GM23338 (cell line): ENCODE results near the gene SLC22A3. TPM values are rescaled to one million over a fixed set of nuclear protein-coding genes. Genes with fewer than 3 reads are reported as not detected.

Experiments used
- ATAC-seq: fragments of 200-7000 bp; cut with Tn5 transposase; 3 replicates; pipeline ENCODE4 v1.9.1; 2020
- DNase-seq: peaks from one replicate; pipeline ENCODE4 v3.0.0-alpha.2; 2015; ENCODE audit warnings: low spot score
- H2AFZ ChIP-seq: fragments of 200-600 bp; sonication (generic); 2 replicates; pipeline ENCODE4 v1.8.0; 2016; ENCODE audit warnings: antibody characterized with exemption, mild to moderate bottlenecking, moderate library complexity
- H3F3A ChIP-seq: fragments of 200-600 bp; sonication (generic); replicated peaks from 2 replicates; pipeline ENCODE4 v1.8.0; 2017; ENCODE audit warnings: antibody characterized with exemption, mixed run types, low read depth
- H3K27ac ChIP-seq: fragments of 200-600 bp; sonication (generic); 2 replicates; pipeline ENCODE4 v1.6.1; 2016; ENCODE audit warnings: low read depth
- H3K27me3 ChIP-seq: fragments of 200-600 bp; sonication (generic); 2 replicates; pipeline ENCODE4 v1.8.0; 2016; ENCODE audit warnings: mild to moderate bottlenecking, mixed run types, moderate library complexity; ENCODE audit not compliant: insufficient read depth
- H3K36me3 ChIP-seq: fragments of 200-600 bp; sonication (generic); 2 replicates; pipeline ENCODE4 v1.8.0; 2016; ENCODE audit warnings: mild to moderate bottlenecking; ENCODE audit not compliant: insufficient read depth
- H3K4me1 ChIP-seq: fragments of 200-600 bp; sonication (generic); 2 replicates; pipeline ENCODE4 v1.8.0; 2016; ENCODE audit warnings: mild to moderate bottlenecking, moderate library complexity; ENCODE audit not compliant: insufficient read depth
- H3K4me2 ChIP-seq: fragments of 200-600 bp; sonication (generic); 2 replicates; pipeline ENCODE4 v1.7.1; 2017; ENCODE audit warnings: mixed run types
- H3K4me3 ChIP-seq: fragments of 200-600 bp; sonication (generic); 2 replicates; pipeline ENCODE4 v1.6.1; 2016; ENCODE audit warnings: mixed run types
- H3K79me2 ChIP-seq: fragments of 200-600 bp; sonication (generic); replicated peaks from 2 replicates; pipeline ENCODE4 v1.8.0; 2017; ENCODE audit warnings: mild to moderate bottlenecking; ENCODE audit not compliant: insufficient read depth
- H3K9me2 ChIP-seq: fragments of 200-600 bp; sonication (generic); 2 replicates; pipeline ENCODE4 v1.8.0; 2017; ENCODE audit not compliant: insufficient read depth
- H4K20me1 ChIP-seq: fragments of 200-600 bp; sonication (generic); replicated peaks from 2 replicates; pipeline ENCODE4 v1.8.0; 2017; ENCODE audit warnings: mild to moderate bottlenecking; ENCODE audit not compliant: insufficient read depth
- H3K27ac Mint-ChIP-seq: 2 replicates; pipeline ENCODE4 v1.8.0; 2020; ENCODE audit warnings: inconsistent platforms, mild to moderate bottlenecking, moderate library complexity, mixed read lengths
- H3K27me3 Mint-ChIP-seq: 3 replicates; pipeline ENCODE4 v1.8.0; 2022; ENCODE audit warnings: low read depth, mild to moderate bottlenecking, moderate library complexity, mixed read lengths, inconsistent platforms; ENCODE audit not compliant: insufficient read depth, poor library complexity
- H3K36me3 Mint-ChIP-seq: 3 replicates; pipeline ENCODE4 v1.8.0; 2021; ENCODE audit warnings: low read depth, mild to moderate bottlenecking, inconsistent platforms, moderate library complexity, mixed read lengths
- H3K4me1 Mint-ChIP-seq: 3 replicates; pipeline ENCODE4 v1.8.0; 2020; ENCODE audit warnings: mild to moderate bottlenecking, inconsistent platforms, mixed read lengths
- H3K4me3 Mint-ChIP-seq: 3 replicates; pipeline ENCODE4 v1.8.0; 2021; ENCODE audit warnings: moderate library complexity, mild to moderate bottlenecking, inconsistent platforms, mixed read lengths
- H3K9me3 Mint-ChIP-seq: 3 replicates; pipeline ENCODE4 v1.8.0; 2020; ENCODE audit warnings: moderate library complexity, mild to moderate bottlenecking, inconsistent platforms, mixed read lengths
- CREB1 ChIP-seq: fragments of 250-450 bp; sonication (Bioruptor Pico); IDR thresholded peaks from 2 replicates; pipeline ENCODE4 v1.5.0; 2020; ENCODE audit warnings: low read depth, mild to moderate bottlenecking, moderate library complexity
- EZH2 ChIP-seq: fragments of 200-600 bp; sonication (generic); IDR thresholded peaks from one replicate; pipeline ENCODE4 v1.8.0; 2017; ENCODE audit warnings: antibody characterized with exemption, mild to moderate bottlenecking, low read depth; ENCODE audit not compliant: unreplicated experiment
- STAT1 ChIP-seq: IDR thresholded peaks from one replicate; pipeline ENCODE4 v1.6.1; 2016; ENCODE audit warnings: antibody characterized with exemption; ENCODE audit not compliant: unreplicated experiment
- polyA plus RNA-seq: library from polyadenylated mRNA; unstranded; fragments of >200 nt; fragmentation: Nextera tagmentation; extraction: Ambion mirVana; gene quantifications from 2 replicates; pipeline ENCODE4 v1.2.1, GENCODE V29; 2016
- total RNA-seq: library from RNA; depleted of rRNA; stranded (reverse); fragments of >200 nt; shearing (Covaris generic); gene quantifications from 2 replicates; pipeline ENCODE4 v1.2.3, GENCODE V29; 2014
- TF ChIP-seq, protein P1 (sequence below), 2 experiments: fragments of 200-600 bp in 1 of 2; sonication (generic) in 1 of 2; conservative IDR thresholded peaks; 2 replicates each; pipeline versions ENCODE4 v1.5.1 to v1.6.1; 2016 to 2017; ENCODE audit warnings: antibody characterized with exemption in 2 of 2, low read depth in 2 of 2, mild to moderate bottlenecking in 2 of 2, moderate library complexity in 1 of 2
- TF ChIP-seq, protein P2 (sequence below): IDR thresholded peaks from one replicate; pipeline ENCODE4 v1.6.1; 2018; ENCODE audit warnings: antibody characterized with exemption; ENCODE audit not compliant: unreplicated experiment

Gene SLC22A3
- total and polyA plus RNA-seq, 2 experiments from 2014 or later: 0.78 to 3.2 TPM

DNA sequence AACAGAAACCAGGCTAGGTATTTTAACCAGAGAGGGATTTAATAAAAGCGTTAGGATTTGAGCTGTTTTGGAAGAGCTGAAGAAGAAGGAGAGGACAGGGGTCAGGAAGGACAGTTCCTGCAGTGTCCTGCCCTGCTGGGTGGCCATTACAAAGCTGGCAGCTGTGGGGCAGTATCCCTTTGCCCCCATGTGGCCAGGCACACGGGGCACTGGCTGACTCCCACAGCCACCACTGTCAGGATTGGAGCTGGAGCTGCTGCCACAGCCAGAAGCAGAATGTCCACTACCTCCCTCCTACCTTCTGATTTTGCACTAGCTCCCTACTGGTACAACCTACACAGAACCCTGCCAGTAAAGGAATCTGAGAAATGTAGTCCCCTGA, 46.5 kb downstream of the SLC22A3 start:
- Mint-ChIP-seq H3K4me3 (no peak overlapping the region), H3K27me3 (peaks cover 1% of the 10 kb centered on the region), H3K36me3 (no peaks in the 10 kb centered on the region), H3K9me3 (no peaks in the 10 kb centered on the region), H3K4me1 (peaks cover 6% of the 10 kb centered on the region), H3K27ac (peak overlapping the region; percentile 71)
- Histone ChIP-seq H2AFZ (peak overlapping the region; percentile 7; the same call in 1 of the 2 replicates), H3K79me2 (no peaks in the 10 kb centered on the region), H3K9me2 (no peaks in the 10 kb centered on the region), H4K20me1 (no peaks in the 10 kb centered on the region), H3F3A (no peaks in the 10 kb centered on the region), H3K4me2 (no peak overlapping the region), H3K36me3 (peaks cover 4% of the 10 kb centered on the region; the same call in 1 of the 2 replicates), H3K4me1 (no peaks in the 10 kb centered on the region), H3K4me3 (no peak overlapping the region), H3K27me3 (no peaks in the 10 kb centered on the region), H3K27ac (no peak overlapping the region; the same call in 1 of the 2 replicates)
- DNase-seq: no peak
- peak; percentile 72 for ATAC-seq
- TF ChIP-seq STAT1: no peak
- TF ChIP-seq, protein P1, sequence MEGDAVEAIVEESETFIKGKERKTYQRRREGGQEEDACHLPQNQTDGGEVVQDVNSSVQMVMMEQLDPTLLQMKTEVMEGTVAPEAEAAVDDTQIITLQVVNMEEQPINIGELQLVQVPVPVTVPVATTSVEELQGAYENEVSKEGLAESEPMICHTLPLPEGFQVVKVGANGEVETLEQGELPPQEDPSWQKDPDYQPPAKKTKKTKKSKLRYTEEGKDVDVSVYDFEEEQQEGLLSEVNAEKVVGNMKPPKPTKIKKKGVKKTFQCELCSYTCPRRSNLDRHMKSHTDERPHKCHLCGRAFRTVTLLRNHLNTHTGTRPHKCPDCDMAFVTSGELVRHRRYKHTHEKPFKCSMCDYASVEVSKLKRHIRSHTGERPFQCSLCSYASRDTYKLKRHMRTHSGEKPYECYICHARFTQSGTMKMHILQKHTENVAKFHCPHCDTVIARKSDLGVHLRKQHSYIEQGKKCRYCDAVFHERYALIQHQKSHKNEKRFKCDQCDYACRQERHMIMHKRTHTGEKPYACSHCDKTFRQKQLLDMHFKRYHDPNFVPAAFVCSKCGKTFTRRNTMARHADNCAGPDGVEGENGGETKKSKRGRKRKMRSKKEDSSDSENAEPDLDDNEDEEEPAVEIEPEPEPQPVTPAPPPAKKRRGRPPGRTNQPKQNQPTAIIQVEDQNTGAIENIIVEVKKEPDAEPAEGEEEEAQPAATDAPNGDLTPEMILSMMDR (conservative IDR thresholded peaks at IDR 0.05; ENCODE audit: low read depth in 2 of 2): peak in 1 of 2 experiments; percentile 15; a peak in 1 of 4 replicates

DNA sequence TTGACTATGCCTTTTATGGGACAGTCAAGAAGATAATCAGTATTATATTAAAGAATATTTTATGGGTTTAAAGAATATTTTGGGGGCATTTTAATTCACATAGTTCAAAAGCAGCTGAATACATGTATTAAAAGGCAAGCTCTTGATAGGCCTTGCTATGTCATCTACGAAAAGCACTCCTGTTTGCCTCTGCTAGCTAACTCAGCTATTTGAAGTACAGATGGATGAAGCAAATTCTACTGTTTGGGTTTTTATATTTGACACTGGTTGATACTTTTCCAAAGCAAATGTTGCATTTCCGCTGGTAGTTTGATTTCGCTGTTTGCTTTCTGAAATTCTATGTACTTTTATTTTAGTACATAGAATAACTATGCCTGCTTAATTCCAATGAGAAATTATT, 47.0 kb downstream of the SLC22A3 start:
- Histone ChIP-seq H3K4me1 (no peaks in the 10 kb centered on the region), H3K79me2 (no peaks in the 10 kb centered on the region), H2AFZ (no peak overlapping the region), H4K20me1 (no peaks in the 10 kb centered on the region), H3K4me2 (no peak overlapping the region), H3K36me3 (peaks cover 4% of the 10 kb centered on the region; the same call in 1 of the 2 replicates), H3K9me2 (no peaks in the 10 kb centered on the region), H3K27ac (no peak overlapping the region), H3K27me3 (no peaks in the 10 kb centered on the region), H3K4me3 (no peak overlapping the region), H3F3A (no peaks in the 10 kb centered on the region)
- no peak for ATAC-seq
- Mint-ChIP-seq H3K27ac (no peak overlapping the region), H3K4me1 (peaks cover 6% of the 10 kb centered on the region), H3K4me3 (no peak overlapping the region), H3K9me3 (no peaks in the 10 kb centered on the region), H3K27me3 (peaks cover 1% of the 10 kb centered on the region), H3K36me3 (no peaks in the 10 kb centered on the region)
- no peak for DNase-seq
- no peak for TF ChIP-seq CREB1 (CRISPR knock-in tag)
- TF ChIP-seq STAT1: no peak
- TF ChIP-seq, protein P1 (conservative IDR thresholded peaks at IDR 0.05; ENCODE audit: low read depth in 2 of 2): no peak

DNA sequence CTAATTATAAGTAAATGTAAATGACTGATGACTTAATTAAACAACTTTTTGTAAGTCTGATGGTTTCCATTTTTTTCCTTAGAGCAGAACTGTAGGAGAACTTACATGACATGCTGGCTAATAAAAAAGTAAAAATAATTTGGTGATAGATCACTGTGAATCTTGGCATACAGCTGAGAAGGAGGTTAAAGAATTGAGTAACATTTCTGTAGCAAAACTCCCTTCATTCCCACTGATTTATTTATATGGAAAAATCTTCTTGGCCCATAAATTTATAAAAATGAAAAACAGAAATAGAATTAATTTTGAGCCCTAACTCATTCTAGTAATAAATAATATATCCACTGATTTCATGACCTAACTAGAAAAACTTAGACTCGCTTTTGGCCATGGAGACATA, 48.1 kb downstream of the SLC22A3 start:
- no peak overlapping the region for H3K27ac ChIP-seq
- ATAC-seq: no peak
- H3K79me2 ChIP-seq: no peaks in the 10 kb centered on the region
- Mint-ChIP-seq H3K27me3 (peaks cover 1% of the 10 kb centered on the region), H3K36me3 (no peaks in the 10 kb centered on the region), H3K4me3 (no peak overlapping the region), H3K4me1 (peaks cover 6% of the 10 kb centered on the region), H3K27ac (no peak overlapping the region), H3K9me3 (no peaks in the 10 kb centered on the region)
- H3K4me2 ChIP-seq: no peak overlapping the region
- TF ChIP-seq, protein P2, sequence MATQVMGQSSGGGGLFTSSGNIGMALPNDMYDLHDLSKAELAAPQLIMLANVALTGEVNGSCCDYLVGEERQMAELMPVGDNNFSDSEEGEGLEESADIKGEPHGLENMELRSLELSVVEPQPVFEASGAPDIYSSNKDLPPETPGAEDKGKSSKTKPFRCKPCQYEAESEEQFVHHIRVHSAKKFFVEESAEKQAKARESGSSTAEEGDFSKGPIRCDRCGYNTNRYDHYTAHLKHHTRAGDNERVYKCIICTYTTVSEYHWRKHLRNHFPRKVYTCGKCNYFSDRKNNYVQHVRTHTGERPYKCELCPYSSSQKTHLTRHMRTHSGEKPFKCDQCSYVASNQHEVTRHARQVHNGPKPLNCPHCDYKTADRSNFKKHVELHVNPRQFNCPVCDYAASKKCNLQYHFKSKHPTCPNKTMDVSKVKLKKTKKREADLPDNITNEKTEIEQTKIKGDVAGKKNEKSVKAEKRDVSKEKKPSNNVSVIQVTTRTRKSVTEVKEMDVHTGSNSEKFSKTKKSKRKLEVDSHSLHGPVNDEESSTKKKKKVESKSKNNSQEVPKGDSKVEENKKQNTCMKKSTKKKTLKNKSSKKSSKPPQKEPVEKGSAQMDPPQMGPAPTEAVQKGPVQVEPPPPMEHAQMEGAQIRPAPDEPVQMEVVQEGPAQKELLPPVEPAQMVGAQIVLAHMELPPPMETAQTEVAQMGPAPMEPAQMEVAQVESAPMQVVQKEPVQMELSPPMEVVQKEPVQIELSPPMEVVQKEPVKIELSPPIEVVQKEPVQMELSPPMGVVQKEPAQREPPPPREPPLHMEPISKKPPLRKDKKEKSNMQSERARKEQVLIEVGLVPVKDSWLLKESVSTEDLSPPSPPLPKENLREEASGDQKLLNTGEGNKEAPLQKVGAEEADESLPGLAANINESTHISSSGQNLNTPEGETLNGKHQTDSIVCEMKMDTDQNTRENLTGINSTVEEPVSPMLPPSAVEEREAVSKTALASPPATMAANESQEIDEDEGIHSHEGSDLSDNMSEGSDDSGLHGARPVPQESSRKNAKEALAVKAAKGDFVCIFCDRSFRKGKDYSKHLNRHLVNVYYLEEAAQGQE: no peak
- TF ChIP-seq CREB1 (CRISPR knock-in tag) (no peak), EZH2 (no peak)
- no peak for DNase-seq
- no peaks in the 10 kb centered on the region for H3K27me3 ChIP-seq
- H3K4me1 ChIP-seq: no peaks in the 10 kb centered on the region
- H3K36me3 ChIP-seq: peaks cover 4% of the 10 kb centered on the region; the same call in 1 of the 2 replicates
- H3F3A ChIP-seq: no peaks in the 10 kb centered on the region
- no peaks in the 10 kb centered on the region for H4K20me1 ChIP-seq
- H3K9me2 ChIP-seq: no peaks in the 10 kb centered on the region
- H3K4me3 ChIP-seq: no peak overlapping the region
- no peak overlapping the region for H2AFZ ChIP-seq
